Measurements from ENCODE around the gene SDHD. TPM values are rescaled to one million over a fixed set of nuclear protein-coding genes. Genes with fewer than 3 reads are reported as not detected.

Gene SDHD
- polyA plus RNA-seq, 2 donors: 148 to 150 TPM

- no peaks in the 10 kb centered on the region for H3K36me3 ChIP-seq (ENCODE audit: control insufficient read depth in 2 of 2, insufficient read depth in 2 of 2, low read length in 1 of 2)
- WGBS, 2 donors: 82 to 85% methylated on average over 5 of the region's 5 CpGs
- peaks cover 0 to 2% of the 10 kb centered on the region in 2 donors for H3K4me1 ChIP-seq (ENCODE audit: control insufficient read depth in 2 of 2, insufficient read depth in 2 of 2, low read length in 1 of 2)
- H3K9me3 ChIP-seq (ENCODE audit: control insufficient read depth in 2 of 2, insufficient read depth in 1 of 2, low read depth in 1 of 2, low read length in 1 of 2): no peaks in the 10 kb centered on the region
- no peak overlapping the region for H3K4me3 ChIP-seq (ENCODE audit: low read depth in 1 of 2, low read length in 2 of 2)
- no peaks in the 10 kb centered on the region for H3K27me3 ChIP-seq (ENCODE audit: control insufficient read depth in 1 of 2, insufficient read depth in 2 of 2, low read length in 2 of 2)
- peak overlapping the region; percentile 30 to 83 for H3K27ac ChIP-seq (ENCODE audit: low read depth in 2 of 2, low read length in 1 of 2)
These were observed 35.4 kb downstream of the SDHD start for GRCh38 chr11:112121981-112122615.

- H3K36me3 ChIP-seq (ENCODE audit: control insufficient read depth in 2 of 2, insufficient read depth in 2 of 2, low read length in 1 of 2): no peaks in the 10 kb centered on the region
- WGBS, 2 donors: 56 to 66% methylated on average over 4 of the region's 4 CpGs
- H3K4me3 ChIP-seq (ENCODE audit: low read depth in 1 of 2, low read length in 2 of 2): no peak overlapping the region
- H3K4me1 ChIP-seq (ENCODE audit: control insufficient read depth in 2 of 2, insufficient read depth in 2 of 2, low read length in 1 of 2): peaks cover 0 to 2% of the 10 kb centered on the region in 2 donors
- H3K27me3 ChIP-seq (ENCODE audit: control insufficient read depth in 1 of 2, insufficient read depth in 2 of 2, low read length in 2 of 2): no peaks in the 10 kb centered on the region
- no peak overlapping the region for H3K27ac ChIP-seq (ENCODE audit: low read depth in 2 of 2, low read length in 1 of 2)
- no peaks in the 10 kb centered on the region for H3K9me3 ChIP-seq (ENCODE audit: control insufficient read depth in 2 of 2, insufficient read depth in 1 of 2, low read depth in 1 of 2, low read length in 1 of 2)
These were observed 36.5 kb downstream of the SDHD start for GRCh38 chr11:112123129-112123528.

DNA sequence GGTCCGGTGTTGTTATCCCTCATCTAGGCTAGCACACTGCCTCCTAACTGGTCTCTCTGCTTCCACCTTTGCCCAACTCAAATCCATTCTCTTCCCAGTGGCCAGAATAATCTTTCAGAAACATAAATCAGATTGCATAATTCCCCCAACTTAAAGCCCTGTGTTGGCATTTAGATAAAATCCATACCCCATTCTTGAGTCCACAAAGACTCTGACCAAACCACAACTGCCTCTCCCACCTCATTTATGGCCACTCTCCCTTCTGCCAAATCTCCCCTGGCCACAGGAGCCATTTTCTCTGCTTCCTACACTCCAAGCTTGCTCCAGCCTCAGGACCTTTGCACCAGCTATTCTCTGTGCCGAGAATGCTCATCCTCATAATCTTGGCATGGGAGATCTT is 40.4 kb downstream of the SDHD start:
- Histone ChIP-seq H3K27me3 (ENCODE audit: control insufficient read depth in 1 of 2, insufficient read depth in 2 of 2, low read length in 2 of 2) (no peaks in the 10 kb centered on the region), H3K9me3 (ENCODE audit: control insufficient read depth in 2 of 2, insufficient read depth in 1 of 2, low read depth in 1 of 2, low read length in 1 of 2) (no peaks in the 10 kb centered on the region), H3K36me3 (ENCODE audit: control insufficient read depth in 2 of 2, insufficient read depth in 2 of 2, low read length in 1 of 2) (no peaks in the 10 kb centered on the region), H3K4me1 (ENCODE audit: control insufficient read depth in 2 of 2, insufficient read depth in 2 of 2, low read length in 1 of 2) (peaks cover 0 to 2% of the 10 kb centered on the region in 2 donors), H3K4me3 (ENCODE audit: low read depth in 1 of 2, low read length in 2 of 2) (no peak overlapping the region), H3K27ac (ENCODE audit: low read depth in 2 of 2, low read length in 1 of 2) (peak overlapping the region in 1 of 2 donors; percentile 27)
- 95 to 97% methylated on average over 2 of the region's 2 CpGs for WGBS, 2 donors

DNA sequence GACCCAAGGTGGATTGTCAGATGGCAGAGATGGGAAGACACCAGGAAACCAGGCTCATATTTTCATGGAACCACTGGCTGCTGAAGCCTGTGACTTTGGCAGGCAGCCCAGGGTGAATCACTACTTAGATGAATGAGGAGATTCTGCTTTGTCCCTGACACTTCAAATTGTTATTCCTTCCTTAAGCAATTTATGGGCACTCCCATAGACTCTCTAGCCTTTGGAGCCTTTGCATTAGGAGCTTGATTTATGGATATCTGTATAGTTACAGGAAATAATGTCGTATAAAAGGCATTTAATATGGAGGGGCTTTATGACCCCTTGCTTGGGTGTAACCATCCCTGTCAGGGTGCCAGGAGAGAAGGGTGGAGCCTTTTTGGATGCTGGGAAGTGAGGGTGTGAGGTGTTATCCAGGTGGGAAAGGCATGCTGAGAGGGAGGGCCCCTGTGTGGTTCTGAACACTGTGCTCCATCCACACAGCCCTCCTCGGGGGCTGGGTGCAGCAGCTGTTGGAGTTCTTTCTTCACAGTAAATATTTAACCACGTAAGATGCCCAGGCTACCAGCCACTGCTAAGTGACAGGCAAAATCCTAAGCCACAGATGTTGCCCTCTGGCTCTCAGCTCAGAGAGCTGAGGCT is 41.9 kb downstream of the SDHD start:
- H3K4me3 ChIP-seq (ENCODE audit: low read depth in 1 of 2, low read length in 2 of 2): no peak overlapping the region
- no peaks in the 10 kb centered on the region for H3K4me1 ChIP-seq (ENCODE audit: control insufficient read depth in 2 of 2, insufficient read depth in 2 of 2, low read length in 1 of 2)
- H3K9me3 ChIP-seq (ENCODE audit: control insufficient read depth in 2 of 2, insufficient read depth in 1 of 2, low read depth in 1 of 2, low read length in 1 of 2): no peaks in the 10 kb centered on the region
- H3K36me3 ChIP-seq (ENCODE audit: control insufficient read depth in 2 of 2, insufficient read depth in 2 of 2, low read length in 1 of 2): no peaks in the 10 kb centered on the region
- no peaks in the 10 kb centered on the region for H3K27me3 ChIP-seq (ENCODE audit: control insufficient read depth in 1 of 2, insufficient read depth in 2 of 2, low read length in 2 of 2)
- H3K27ac ChIP-seq (ENCODE audit: low read depth in 2 of 2, low read length in 1 of 2): peak overlapping the region; percentile 77 to 91
- WGBS, 2 donors: 27 to 40% methylated on average over 3 of the region's 3 CpGs

GRCh38 chr11:112129656-112130055 is 43.0 kb downstream of the SDHD start:
- Histone ChIP-seq H3K4me1 (ENCODE audit: control insufficient read depth in 2 of 2, insufficient read depth in 2 of 2, low read length in 1 of 2) (no peaks in the 10 kb centered on the region), H3K27ac (ENCODE audit: low read depth in 2 of 2, low read length in 1 of 2) (peak overlapping the region; percentile 13 to 35), H3K36me3 (ENCODE audit: control insufficient read depth in 2 of 2, insufficient read depth in 2 of 2, low read length in 1 of 2) (no peaks in the 10 kb centered on the region), H3K9me3 (ENCODE audit: control insufficient read depth in 2 of 2, insufficient read depth in 1 of 2, low read depth in 1 of 2, low read length in 1 of 2) (no peaks in the 10 kb centered on the region), H3K27me3 (ENCODE audit: control insufficient read depth in 1 of 2, insufficient read depth in 2 of 2, low read length in 2 of 2) (no peaks in the 10 kb centered on the region), H3K4me3 (ENCODE audit: low read depth in 1 of 2, low read length in 2 of 2) (no peak overlapping the region)
- 82 to 84% methylated on average over 5 of the region's 5 CpGs for WGBS, 2 donors

DNA sequence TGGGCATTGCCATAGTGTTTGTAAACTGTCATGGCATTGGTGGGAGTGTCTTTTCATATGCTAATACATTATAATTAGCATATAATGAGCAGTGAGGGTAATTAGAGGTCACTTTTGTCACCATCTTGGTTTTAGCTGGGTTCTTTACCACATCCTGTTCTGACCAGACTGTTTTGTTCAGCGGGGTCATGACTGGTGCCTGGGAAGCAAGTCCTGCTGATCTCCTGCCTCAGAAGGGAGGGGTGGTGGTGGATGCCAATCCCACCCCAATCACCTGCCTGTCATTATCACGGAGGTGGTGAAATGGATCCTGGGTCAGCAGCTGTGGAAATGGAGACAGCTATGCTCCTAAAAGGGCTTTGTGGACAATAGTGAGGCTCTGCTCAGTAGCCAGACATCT is 46.1 kb downstream of the SDHD start:
- no peaks in the 10 kb centered on the region for H3K36me3 ChIP-seq (ENCODE audit: control insufficient read depth in 2 of 2, insufficient read depth in 2 of 2, low read length in 1 of 2)
- H3K4me3 ChIP-seq (ENCODE audit: low read depth in 1 of 2, low read length in 2 of 2): no peak overlapping the region
- 75 to 76% methylated on average over 2 of the region's 2 CpGs for WGBS, 2 donors
- no peaks in the 10 kb centered on the region for H3K4me1 ChIP-seq (ENCODE audit: control insufficient read depth in 2 of 2, insufficient read depth in 2 of 2, low read length in 1 of 2)
- H3K27me3 ChIP-seq (ENCODE audit: control insufficient read depth in 1 of 2, insufficient read depth in 2 of 2, low read length in 2 of 2): no peaks in the 10 kb centered on the region
- peak overlapping the region in 1 of 2 donors; percentile 61 for H3K27ac ChIP-seq (ENCODE audit: low read depth in 2 of 2, low read length in 1 of 2)
- no peaks in the 10 kb centered on the region for H3K9me3 ChIP-seq (ENCODE audit: control insufficient read depth in 2 of 2, insufficient read depth in 1 of 2, low read depth in 1 of 2, low read length in 1 of 2)

DNA sequence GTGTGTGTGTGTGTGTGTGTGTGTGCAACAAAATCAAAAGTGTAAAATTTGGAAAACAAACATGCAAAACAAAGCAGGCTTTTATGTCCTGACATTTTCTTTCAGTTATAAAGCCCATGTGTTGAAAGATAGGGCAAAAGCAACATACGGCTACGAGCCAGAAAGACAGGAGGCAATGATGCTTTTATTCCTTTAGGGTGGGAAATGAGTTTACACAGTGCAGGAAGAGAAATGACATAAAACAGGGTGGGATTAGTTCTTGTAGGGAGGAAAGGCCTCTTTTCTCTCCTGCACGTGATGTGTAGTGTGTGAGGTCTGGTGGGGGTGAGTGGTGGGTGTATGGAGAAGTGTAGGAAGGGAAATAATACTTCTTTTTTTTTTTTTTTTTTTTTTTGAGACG is 47.8 kb downstream of the SDHD start:
- Histone ChIP-seq H3K4me3 (ENCODE audit: low read depth in 1 of 2, low read length in 2 of 2) (no peak overlapping the region), H3K9me3 (ENCODE audit: control insufficient read depth in 2 of 2, insufficient read depth in 1 of 2, low read depth in 1 of 2, low read length in 1 of 2) (no peaks in the 10 kb centered on the region), H3K4me1 (ENCODE audit: control insufficient read depth in 2 of 2, insufficient read depth in 2 of 2, low read length in 1 of 2) (no peaks in the 10 kb centered on the region), H3K36me3 (ENCODE audit: control insufficient read depth in 2 of 2, insufficient read depth in 2 of 2, low read length in 1 of 2) (no peaks in the 10 kb centered on the region), H3K27me3 (ENCODE audit: control insufficient read depth in 1 of 2, insufficient read depth in 2 of 2, low read length in 2 of 2) (no peaks in the 10 kb centered on the region), H3K27ac (ENCODE audit: low read depth in 2 of 2, low read length in 1 of 2) (no peak overlapping the region)
- WGBS, 2 donors: 90 to 98% methylated on average over 3 of the region's 4 CpGs

GRCh38 chr11:112143597-112143996 is 56.9 kb downstream of the SDHD start:
- H3K27ac ChIP-seq (ENCODE audit: low read depth in 2 of 2, low read length in 1 of 2): no peak overlapping the region
- H3K4me1 ChIP-seq (ENCODE audit: control insufficient read depth in 2 of 2, insufficient read depth in 2 of 2, low read length in 1 of 2): no peaks in the 10 kb centered on the region
- WGBS, 2 donors: 90 to 92% methylated on average over 3 of the region's 3 CpGs
- no peaks in the 10 kb centered on the region for H3K36me3 ChIP-seq (ENCODE audit: control insufficient read depth in 2 of 2, insufficient read depth in 2 of 2, low read length in 1 of 2)
- H3K27me3 ChIP-seq (ENCODE audit: control insufficient read depth in 1 of 2, insufficient read depth in 2 of 2, low read length in 2 of 2): no peaks in the 10 kb centered on the region
- H3K9me3 ChIP-seq (ENCODE audit: control insufficient read depth in 2 of 2, insufficient read depth in 1 of 2, low read depth in 1 of 2, low read length in 1 of 2): peaks cover 0 to 2% of the 10 kb centered on the region in 2 donors
- no peak overlapping the region for H3K4me3 ChIP-seq (ENCODE audit: low read depth in 1 of 2, low read length in 2 of 2)
